ENCODE measurements around the gene TUBG1. TPM values are rescaled to one million over a fixed set of nuclear protein-coding genes. Genes with fewer than 3 reads are reported as not detected.
"Not testable (repeated sequence)": the region's sequence is repeated elsewhere in the genome, so short reads cannot be mapped to it uniquely, and the experiment has no call there.

TUBG1 gene
- polyA plus RNA-seq, 1 of the 3 experiments (the other 2 are of a cell fraction): 145 TPM

GRCh38 chr17:42618442-42619150 is 9.1 kb downstream of the TUBG1 start:
- Histone ChIP-seq H3K27ac (ENCODE audit: low read depth in 2 of 2, low read length in 1 of 2) (peak overlapping the region in 1 of 2 experiments; percentile 71; a peak in 2 of 4 replicates), H3K4me2 (no peak overlapping the region), H3K9me2 (no peaks in the 10 kb centered on the region), H3K4me1 (ENCODE audit: control insufficient read depth in 1 of 2, insufficient read depth in 2 of 2, low read depth in 1 of 2, low read length in 1 of 2) (peaks cover 0 to 16% of the 10 kb centered on the region in 2 experiments; a peak in 1 of 4 replicates), H3K9me3 (no peaks in the 10 kb centered on the region), H3K27me3 (ENCODE audit: insufficient read depth) (no peaks in the 10 kb centered on the region), H3K4me3 (ENCODE audit: low read depth in 2 of 2, low read length in 1 of 2) (no peak overlapping the region), H2AFZ (ENCODE audit: low read depth) (no peak overlapping the region), H3K36me3 (replicated peaks in 1 of 2; ENCODE audit: control insufficient read depth in 1 of 2, insufficient read depth in 2 of 2, low read length in 1 of 2) (peaks cover 17% of the 10 kb centered on the region in 2 experiments), H3F3A (replicated peaks; ENCODE audit: insufficient read depth) (peaks cover 10% of the 10 kb centered on the region), H3K79me2 (ENCODE audit: insufficient read depth) (no peaks in the 10 kb centered on the region), H4K20me1 (ENCODE audit: insufficient read depth) (no peaks in the 10 kb centered on the region), H3K9ac (no peak overlapping the region)
- peak; percentile 55 for DNase-seq
- TF ChIP-seq JUND (IDR thresholded peaks at IDR 0.05) (no peak), SMC3 (IDR thresholded peaks at IDR 0.05; ENCODE audit: low read depth, low read length) (peak; percentile 51; the same call in 1 of the 2 replicates), RAD21 (IDR thresholded peaks at IDR 0.05; ENCODE audit: low read length) (peak; percentile 61), NRF1 (IDR thresholded peaks at IDR 0.05; ENCODE audit: low read depth, low read length) (no peak), SIN3A (IDR thresholded peaks at IDR 0.05; ENCODE audit: borderline replicate concordance, low read depth, low read length) (no peak), TAF1 (IDR thresholded peaks at IDR 0.05; ENCODE audit: borderline replicate concordance, low read depth, low read length) (no peak), GATA2 (CRISPR knock-in tag; IDR thresholded peaks at IDR 0.05) (no peak), ELF1 (IDR thresholded peaks at IDR 0.05) (no peak), RFX5 (IDR thresholded peaks at IDR 0.05; ENCODE audit: low read length) (no peak)
- ChIA-PET CTCF (interaction anchor here (1.1 to 2.1 kb wide), 15 partner anchors 9 to 74 kb away, joined by 3 to 14 read pairs (median 5); partner anchors contain the start of genes CCR10, PLEKHH3 and PSMC3IP), POLR2A (interaction anchor here (0.6 to 2.2 kb wide), 8 partner anchors 10 to 187 kb away, joined by 3 to 12 read pairs (median 6); partner anchors contain the start of genes PLEKHH3, PSMC3IP, RETREG3 and TUBG1)
- WGBS (ENCODE audit: low lambda C conversion rate): 73% methylated on average over 9 of the region's 9 CpGs

GRCh38 chr17:42621987-42622386 is 12.5 kb downstream of the TUBG1 start:
- H2AFZ ChIP-seq (ENCODE audit: low read depth); H3K4me2 ChIP-seq; H3K27me3 ChIP-seq (ENCODE audit: insufficient read depth); CTCF ChIA-PET; H3K27ac ChIP-seq (ENCODE audit: low read depth in 2 of 2, low read length in 1 of 2); DNase-seq; POLR2A ChIA-PET; H3K4me3 ChIP-seq (ENCODE audit: low read depth in 2 of 2, low read length in 1 of 2); H3K79me2 ChIP-seq (ENCODE audit: insufficient read depth); H4K20me1 ChIP-seq (ENCODE audit: insufficient read depth); H3K9me2 ChIP-seq; H3F3A ChIP-seq (replicated peaks; ENCODE audit: insufficient read depth); H3K9me3 ChIP-seq; H3K36me3 ChIP-seq (replicated peaks in 1 of 2; ENCODE audit: control insufficient read depth in 1 of 2, insufficient read depth in 2 of 2, low read length in 1 of 2); H3K9ac ChIP-seq: not testable (repeated sequence)
- peaks cover 0 to 16% of the 10 kb centered on the region in 2 experiments; a peak in 1 of 4 replicates for H3K4me1 ChIP-seq (ENCODE audit: control insufficient read depth in 1 of 2, insufficient read depth in 2 of 2, low read depth in 1 of 2, low read length in 1 of 2)
- 84% methylated on average over 3 of the region's 3 CpGs for WGBS (ENCODE audit: low lambda C conversion rate)

GRCh38 chr17:42623271-42623670 is 13.8 kb downstream of the TUBG1 start:
- no peak for DNase-seq
- CTCF ChIA-PET: interaction anchor here (0.8 to 1.8 kb wide), 4 partner anchors 23 to 97 kb away, joined by 3 to 6 read pairs (median 3); no protein-coding TSS in a partner anchor
- WGBS (ENCODE audit: low lambda C conversion rate): 81% methylated on average over 2 of the region's 2 CpGs

More at GRCh38 chr17:42623271-42623670, 13.8 kb downstream of the TUBG1 start:
- H3K4me1 ChIP-seq (ENCODE audit: control insufficient read depth in 1 of 2, insufficient read depth in 2 of 2, low read depth in 1 of 2, low read length in 1 of 2): peaks cover 0 to 9% of the 10 kb centered on the region in 2 experiments; a peak in 1 of 4 replicates
- no peaks in the 10 kb centered on the region for H3K27me3 ChIP-seq (ENCODE audit: insufficient read depth)
- H2AFZ ChIP-seq (ENCODE audit: low read depth): no peak overlapping the region
- no peak overlapping the region for H3K9ac ChIP-seq
- H4K20me1 ChIP-seq (ENCODE audit: insufficient read depth): no peaks in the 10 kb centered on the region
- no peaks in the 10 kb centered on the region for H3K36me3 ChIP-seq (replicated peaks in 1 of 2; ENCODE audit: control insufficient read depth in 1 of 2, insufficient read depth in 2 of 2, low read length in 1 of 2)
- H3K9me3 ChIP-seq: no peaks in the 10 kb centered on the region
- H3K79me2 ChIP-seq (ENCODE audit: insufficient read depth): no peaks in the 10 kb centered on the region
- H3K4me3 ChIP-seq (ENCODE audit: low read depth in 2 of 2, low read length in 1 of 2): no peak overlapping the region
- POLR2A ChIA-PET: interaction anchor here (0.6 kb wide), 1 partner anchor 374 kb away, joined by 4 read pairs; no protein-coding TSS in a partner anchor
- TF ChIP-seq JUND (IDR thresholded peaks at IDR 0.05) (no peak), REST (IDR thresholded peaks at IDR 0.05; ENCODE audit: low read depth, low read length) (no peak), ZBTB33 (IDR thresholded peaks at IDR 0.05; ENCODE audit: borderline replicate concordance, low read depth) (no peak), RXRA (IDR thresholded peaks at IDR 0.05; ENCODE audit: borderline replicate concordance, low read depth) (no peak), MEF2A (IDR thresholded peaks at IDR 0.05; ENCODE audit: borderline replicate concordance, low read depth) (no peak), USF2 (IDR thresholded peaks at IDR 0.05; ENCODE audit: borderline replicate concordance, low read depth, low read length) (no peak), SIN3A (IDR thresholded peaks at IDR 0.05; ENCODE audit: borderline replicate concordance, low read depth, low read length) (no peak), TAF1 (IDR thresholded peaks at IDR 0.05; ENCODE audit: borderline replicate concordance, low read depth, low read length) (no peak)
- H3F3A ChIP-seq (replicated peaks; ENCODE audit: insufficient read depth): peaks cover 2% of the 10 kb centered on the region
- H3K4me2 ChIP-seq: no peak overlapping the region
- no peaks in the 10 kb centered on the region for H3K9me2 ChIP-seq
- H3K27ac ChIP-seq (ENCODE audit: low read depth in 2 of 2, low read length in 1 of 2): no peak overlapping the region

All from SK-N-SH (cell line).